SK-N-SH (cell line): ENCODE measurements around the gene PTBP1. TPM values are rescaled to one million over a fixed set of nuclear protein-coding genes. Genes with fewer than 3 reads are reported as not detected.

Experiments
- CTCF ChIA-PET: fragments of 300-600, 350-600 bp; formaldehyde crosslinking; extraction: SDS; loops from one replicate; lab custom pipeline; 2021; lab: Yijun Ruan, JAX
- POLR2A ChIA-PET: fragments of 350-600 bp; sonication (Branson Sonifier 250); formaldehyde crosslinking; extraction: SDS; loops from one replicate; lab custom pipeline; 2020; ENCODE audit warnings: antibody characterized with exemption, inconsistent platforms; lab: Yijun Ruan, JAX
- DNase-seq: peaks from one replicate; pipeline ENCODE4 v3.0.0; 2012
- H2AFZ ChIP-seq: fragments of 200-600 bp; sonication (generic); 2 replicates; pipeline ENCODE4 v1.8.1; 2016; ENCODE audit warnings: antibody characterized with exemption, mild to moderate bottlenecking, low read depth
- H3F3A ChIP-seq: fragments of 200-600 bp; sonication (generic); replicated peaks from 2 replicates; pipeline ENCODE3; 2016; ENCODE audit warnings: antibody characterized with exemption, mild to moderate bottlenecking; ENCODE audit not compliant: insufficient read depth
- H3K27ac ChIP-seq, 2 experiments: fragments of 200-500 bp in 1 of 2; fragments of 200-600 bp in 1 of 2; sonication (Bioruptor generic) in 1 of 2; sonication (generic), shearing (Covaris generic) in 1 of 2; 2 replicates each; pipeline versions ENCODE4 v1.5.1 to v1.6.1; 2014 to 2016; ENCODE audit warnings: low read depth in 2 of 2, inconsistent platforms in 1 of 2, low read length in 1 of 2, mild to moderate bottlenecking in 1 of 2, mixed read lengths in 1 of 2
- H3K27me3 ChIP-seq: fragments of 200-600 bp; sonication (generic), shearing (Covaris generic); 2 replicates; pipeline ENCODE4 v1.6.1; 2016; ENCODE audit warnings: mixed run types; ENCODE audit not compliant: insufficient read depth
- H3K36me3 ChIP-seq, 2 experiments: fragments of 200-500 bp in 1 of 2; fragments of 200-600 bp in 1 of 2; sonication (Bioruptor generic) in 1 of 2; sonication (generic) in 1 of 2; replicated peaks in 1 of 2; 2 replicates each; pipeline versions ENCODE3 to v1.5.1; 2014 to 2016; ENCODE audit warnings: low read length in 1 of 2, mild to moderate bottlenecking in 1 of 2; ENCODE audit not compliant: insufficient read depth in 2 of 2, control insufficient read depth in 1 of 2
- H3K4me1 ChIP-seq, 2 experiments: fragments of 200-500 bp in 1 of 2; fragments of 200-600 bp in 1 of 2; sonication (Bioruptor generic) in 1 of 2; sonication (generic), shearing (Covaris generic) in 1 of 2; 2 replicates each; pipeline versions ENCODE4 v1.5.1 to v1.6.1; 2014 to 2016; ENCODE audit warnings: low read depth in 1 of 2, low read length in 1 of 2, mixed run types in 1 of 2; ENCODE audit not compliant: insufficient read depth in 2 of 2, control insufficient read depth in 1 of 2
- H3K4me2 ChIP-seq: fragments of 200-600 bp; sonication (generic), shearing (Covaris generic); 2 replicates; pipeline ENCODE4 v1.6.1; 2017; ENCODE audit warnings: mixed run types
- H3K4me3 ChIP-seq, 2 experiments: fragments of 200-500 bp in 1 of 2; fragments of 200-600 bp in 1 of 2; sonication (Bioruptor generic) in 1 of 2; sonication (generic), shearing (Covaris generic) in 1 of 2; 2 replicates each; pipeline versions ENCODE4 v1.5.1 to v1.8.1; 2014 to 2016; ENCODE audit warnings: low read depth in 2 of 2, inconsistent platforms in 1 of 2, low read length in 1 of 2, mild to moderate bottlenecking in 1 of 2, mixed read lengths in 1 of 2, moderate library complexity in 1 of 2
- H3K79me2 ChIP-seq: fragments of 200-600 bp; sonication (generic); 2 replicates; pipeline ENCODE4 v1.8.1; 2017; ENCODE audit warnings: mild to moderate bottlenecking; ENCODE audit not compliant: insufficient read depth
- H3K9ac ChIP-seq: fragments of 200-600 bp; sonication (generic); 2 replicates; pipeline ENCODE4 v1.6.1; 2017; ENCODE audit warnings: mixed run types
- H3K9me2 ChIP-seq: fragments of 200-600 bp; sonication (generic); 2 replicates; pipeline ENCODE4 v1.6.1; 2017; ENCODE audit warnings: mixed run types
- H3K9me3 ChIP-seq: fragments of 200-600 bp; sonication (generic); 2 replicates; pipeline ENCODE4 v1.6.1; 2017; ENCODE audit warnings: mixed run types, mild to moderate bottlenecking, moderate library complexity
- H4K20me1 ChIP-seq: fragments of 200-600 bp; sonication (generic); 2 replicates; pipeline ENCODE4 v1.6.1; 2017; ENCODE audit warnings: mild to moderate bottlenecking, mixed run types; ENCODE audit not compliant: insufficient read depth
- CHD2 ChIP-seq: fragments of 150-350 bp; IDR thresholded peaks from 2 replicates; pipeline ENCODE4 v1.6.1; 2018; ENCODE audit warnings: low read length; ENCODE audit not compliant: partially characterized antibody
- CTCF ChIP-seq: fragments of 200-600 bp; sonication (generic); IDR thresholded peaks from 2 replicates; pipeline ENCODE4 v1.6.1; 2017; ENCODE audit warnings: antibody characterized with exemption, mild to moderate bottlenecking, moderate library complexity
- EP300 ChIP-seq, 2 experiments: IDR thresholded peaks; 2 replicates each; pipeline versions ENCODE4 v1.4.0 to v1.6.1; 2012; ENCODE audit warnings: borderline replicate concordance in 1 of 2, low read depth in 1 of 2, low read length in 1 of 2
- GABPA ChIP-seq: IDR thresholded peaks from 2 replicates; pipeline ENCODE4 v1.4.0; 2012; ENCODE audit warnings: low read depth, mild to moderate bottlenecking
- MEF2A ChIP-seq: IDR thresholded peaks from 2 replicates; pipeline ENCODE4 v1.4.0; 2012; ENCODE audit warnings: low read depth, borderline replicate concordance
- RFX5 ChIP-seq: IDR thresholded peaks from 2 replicates; pipeline ENCODE4 v1.6.1; 2012; ENCODE audit warnings: mild to moderate bottlenecking, improper control_type of control experiment, low read length
- RXRA ChIP-seq: IDR thresholded peaks from 2 replicates; pipeline ENCODE4 v1.4.0; 2012; ENCODE audit warnings: low read depth, mild to moderate bottlenecking, borderline replicate concordance
- TEAD4 ChIP-seq: IDR thresholded peaks from 2 replicates; pipeline ENCODE4 v1.4.0; 2012; ENCODE audit warnings: mild to moderate bottlenecking, borderline replicate concordance; ENCODE audit not compliant: insufficient read depth
- WGBS: methylation state at CpG from one replicate; pipeline ENCODE4 v1.1.6; 2017; ENCODE audit warnings: low lambda C conversion rate; 5-methylcytosine and 5-hydroxymethylcytosine counted together
- polyA plus RNA-seq, 3 experiments: library from polyadenylated mRNA; depleted of rRNA; stranded (reverse); fragments of >200 nt; gene quantifications; 2 replicates each; pipeline ENCODE4 v1.2.3, GENCODE V29; 2012
- TF ChIP-seq, protein P1 (sequence below): IDR thresholded peaks from 2 replicates; pipeline ENCODE4; 2012

PTBP1 gene
- polyA plus RNA-seq, 1 of the 3 experiments (the other 2 are of a cell fraction), result 243 TPM

GRCh38 chr19:789701-790060 lies 7.6 kb upstream of the PTBP1 start:
- no peak for DNase-seq
- POLR2A ChIA-PET, result no interaction called here
- TF ChIP-seq MEF2A, result no peak
- TF ChIP-seq GABPA, result no peak
- no peak for TF ChIP-seq RFX5
- no peak for TF ChIP-seq CHD2
- TF ChIP-seq, protein P1, sequence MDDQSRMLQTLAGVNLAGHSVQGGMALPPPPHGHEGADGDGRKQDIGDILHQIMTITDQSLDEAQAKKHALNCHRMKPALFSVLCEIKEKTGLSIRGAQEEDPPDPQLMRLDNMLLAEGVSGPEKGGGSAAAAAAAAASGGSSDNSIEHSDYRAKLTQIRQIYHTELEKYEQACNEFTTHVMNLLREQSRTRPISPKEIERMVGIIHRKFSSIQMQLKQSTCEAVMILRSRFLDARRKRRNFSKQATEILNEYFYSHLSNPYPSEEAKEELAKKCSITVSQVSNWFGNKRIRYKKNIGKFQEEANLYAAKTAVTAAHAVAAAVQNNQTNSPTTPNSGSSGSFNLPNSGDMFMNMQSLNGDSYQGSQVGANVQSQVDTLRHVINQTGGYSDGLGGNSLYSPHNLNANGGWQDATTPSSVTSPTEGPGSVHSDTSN, result no peak
- no peak for TF ChIP-seq RXRA
- TF ChIP-seq TEAD4, result no peak
- TF ChIP-seq, all 33 proteins: peak for 0
- Histone ChIP-seq H3F3A (peaks cover 4% of the 10 kb centered on the region), H3K79me2 (no peaks in the 10 kb centered on the region), H3K9ac (no peak overlapping the region), H3K4me1 (peaks cover 0 to 15% of the 10 kb centered on the region in 2 experiments; a peak in 1 of 4 replicates), H3K9me3 (no peaks in the 10 kb centered on the region), H3K27me3 (no peaks in the 10 kb centered on the region), H3K27ac (no peak overlapping the region; a peak in 1 of 4 replicates), H3K4me3 (no peak overlapping the region), H3K4me2 (no peak overlapping the region), H4K20me1 (no peaks in the 10 kb centered on the region), H2AFZ (no peak overlapping the region), H3K36me3 (no peaks in the 10 kb centered on the region), H3K9me2 (no peaks in the 10 kb centered on the region)
- WGBS, result 98% methylated on average over 7 of the region's 9 CpGs
- CTCF ChIA-PET, result no interaction called here

DNA sequence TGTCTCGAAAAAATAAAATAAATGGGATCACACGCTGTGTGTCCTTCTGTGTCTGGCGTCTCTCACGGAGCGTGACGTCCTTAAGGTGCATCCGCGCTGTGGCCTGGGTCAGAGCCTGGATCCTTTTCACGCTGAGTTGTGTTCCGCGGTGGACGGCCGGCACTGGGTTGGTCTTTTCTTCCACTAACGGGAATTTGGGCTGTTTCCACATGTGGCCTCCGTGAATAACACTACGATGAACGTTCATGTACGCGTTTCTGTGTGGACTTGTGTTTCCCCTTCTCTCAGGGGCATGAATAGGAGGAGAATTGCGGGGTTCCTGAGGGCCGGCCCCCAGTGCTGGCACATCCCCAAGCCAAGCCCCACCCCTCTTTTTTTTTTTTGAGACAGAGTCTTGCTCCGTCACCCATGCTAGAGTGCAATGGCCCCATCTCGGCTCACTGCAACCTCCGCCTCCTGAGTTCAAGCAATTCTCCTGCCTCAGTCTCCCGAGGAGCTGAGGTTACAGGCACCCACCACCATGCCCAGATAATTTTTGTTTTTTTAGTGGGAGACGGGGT lies 6.2 kb upstream of the PTBP1 start:
- Histone ChIP-seq H3K27me3 (no peaks in the 10 kb centered on the region), H3K27ac (no peak overlapping the region), H3K36me3 (no peaks in the 10 kb centered on the region), H3K4me1 (peaks cover 0 to 17% of the 10 kb centered on the region in 2 experiments; a peak in 1 of 4 replicates), H3K4me3 (no peak overlapping the region), H3K9me3 (no peaks in the 10 kb centered on the region), H3K79me2 (no peaks in the 10 kb centered on the region), H3K9me2 (no peaks in the 10 kb centered on the region), H3F3A (peaks cover 4% of the 10 kb centered on the region), H2AFZ (no peak overlapping the region), H4K20me1 (no peaks in the 10 kb centered on the region), H3K4me2 (no peak overlapping the region)
- 92% methylated on average over 26 of the region's 26 CpGs for WGBS
- CTCF ChIA-PET, result interaction anchor here (1.7 kb wide), 1 partner anchor 22 kb away, joined by 5 read pairs; no protein-coding TSS in a partner anchor
- no peak for DNase-seq
- TF ChIP-seq TEAD4 (no peak), EP300 (IDR thresholded peaks at IDR 0.05; ENCODE audit: borderline replicate concordance in 1 of 2, low read depth in 1 of 2, low read length in 1 of 2) (no peak), CTCF (no peak)
- TF ChIP-seq, all 33 proteins: peak for 0
- no peak overlapping the region for H3K9ac ChIP-seq
- POLR2A ChIA-PET, result no interaction called here
